ENCODE measurements around the gene NEFH.

DNA sequence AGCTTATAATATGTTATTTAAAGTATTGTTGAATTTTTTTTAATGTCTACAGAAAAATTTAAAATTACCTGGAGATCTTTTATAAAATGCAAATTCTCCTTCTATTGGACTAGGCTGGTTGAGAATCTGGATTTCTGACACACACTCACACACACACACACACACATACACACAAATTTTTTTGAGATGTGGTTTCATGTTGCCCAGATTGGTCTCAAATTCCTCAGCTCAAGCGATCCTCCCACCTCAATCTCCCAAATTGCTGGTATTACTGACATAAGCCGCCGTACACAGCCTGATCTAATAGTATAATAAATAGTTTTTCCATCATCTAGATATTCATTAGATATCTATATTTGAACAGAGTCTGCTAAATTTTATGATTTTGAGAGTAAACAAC, 46.2 kb upstream of the NEFH start:
- TF ChIP-seq, protein P1, sequence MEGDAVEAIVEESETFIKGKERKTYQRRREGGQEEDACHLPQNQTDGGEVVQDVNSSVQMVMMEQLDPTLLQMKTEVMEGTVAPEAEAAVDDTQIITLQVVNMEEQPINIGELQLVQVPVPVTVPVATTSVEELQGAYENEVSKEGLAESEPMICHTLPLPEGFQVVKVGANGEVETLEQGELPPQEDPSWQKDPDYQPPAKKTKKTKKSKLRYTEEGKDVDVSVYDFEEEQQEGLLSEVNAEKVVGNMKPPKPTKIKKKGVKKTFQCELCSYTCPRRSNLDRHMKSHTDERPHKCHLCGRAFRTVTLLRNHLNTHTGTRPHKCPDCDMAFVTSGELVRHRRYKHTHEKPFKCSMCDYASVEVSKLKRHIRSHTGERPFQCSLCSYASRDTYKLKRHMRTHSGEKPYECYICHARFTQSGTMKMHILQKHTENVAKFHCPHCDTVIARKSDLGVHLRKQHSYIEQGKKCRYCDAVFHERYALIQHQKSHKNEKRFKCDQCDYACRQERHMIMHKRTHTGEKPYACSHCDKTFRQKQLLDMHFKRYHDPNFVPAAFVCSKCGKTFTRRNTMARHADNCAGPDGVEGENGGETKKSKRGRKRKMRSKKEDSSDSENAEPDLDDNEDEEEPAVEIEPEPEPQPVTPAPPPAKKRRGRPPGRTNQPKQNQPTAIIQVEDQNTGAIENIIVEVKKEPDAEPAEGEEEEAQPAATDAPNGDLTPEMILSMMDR (IDR thresholded peaks at IDR 0.05): no peak
- TF ChIP-seq, protein P2, sequence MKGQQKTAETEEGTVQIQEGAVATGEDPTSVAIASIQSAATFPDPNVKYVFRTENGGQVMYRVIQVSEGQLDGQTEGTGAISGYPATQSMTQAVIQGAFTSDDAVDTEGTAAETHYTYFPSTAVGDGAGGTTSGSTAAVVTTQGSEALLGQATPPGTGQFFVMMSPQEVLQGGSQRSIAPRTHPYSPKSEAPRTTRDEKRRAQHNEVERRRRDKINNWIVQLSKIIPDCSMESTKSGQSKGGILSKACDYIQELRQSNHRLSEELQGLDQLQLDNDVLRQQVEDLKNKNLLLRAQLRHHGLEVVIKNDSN (IDR thresholded peaks at IDR 0.05; ENCODE audit: borderline replicate concordance, low read depth): no peak
